H1 (cell line): Measurements from ENCODE around the gene ITPKB. TPM values are rescaled to one million over a fixed set of nuclear protein-coding genes. Genes with fewer than 3 reads are reported as not detected.

ENCODE experiments used
- ATF2 ChIP-seq: IDR thresholded peaks from 2 replicates; pipeline ENCODE4 v1.6.1; 2012; ENCODE audit warnings: low read length, inconsistent platforms
- GTF2F1 ChIP-seq: IDR thresholded peaks from 2 replicates; pipeline ENCODE4 v1.6.1; 2012; ENCODE audit warnings: low read depth, low read length, improper control_type of control experiment, borderline replicate concordance
- MAFK ChIP-seq: IDR thresholded peaks from 2 replicates; pipeline ENCODE4 v1.6.1; 2012; ENCODE audit warnings: low read depth, mild to moderate bottlenecking, improper control_type of control experiment, low read length
- NANOG ChIP-seq: IDR thresholded peaks from 2 replicates; pipeline ENCODE4 v1.6.1; 2011; ENCODE audit warnings: low read length, low read depth, mild to moderate bottlenecking, inconsistent platforms; ENCODE audit not compliant: insufficient read depth, poor library complexity, severe bottlenecking
- NRF1 ChIP-seq: IDR thresholded peaks from 2 replicates; pipeline ENCODE4 v1.6.1; 2011; ENCODE audit warnings: mild to moderate bottlenecking, low read depth, low read length, improper control_type of control experiment
- POLR2AphosphoS5 ChIP-seq: IDR thresholded peaks from 2 replicates; pipeline ENCODE4 v1.6.1; 2011; ENCODE audit warnings: low read depth, low read length
- SP1 ChIP-seq: IDR thresholded peaks from 2 replicates; pipeline ENCODE4 v1.6.1; 2011; ENCODE audit warnings: low read depth, low read length
- TEAD4 ChIP-seq: IDR thresholded peaks from 2 replicates; pipeline ENCODE4 v1.6.1; 2012; ENCODE audit warnings: low read depth, low read length, inconsistent platforms, mixed read lengths
- USF2 ChIP-seq: IDR thresholded peaks from 2 replicates; pipeline ENCODE4 v1.6.1; 2011; ENCODE audit warnings: low read length, improper control_type of control experiment
- polyA plus RNA-seq, 7 experiments: library from polyadenylated mRNA; depleted of rRNA in 3 of 7; stranded (reverse) in 5 of 7; unstranded in 2 of 7; fragments of >200 nt in 5 of 7; fragments of 200-250 nt in 2 of 7; gene quantifications; 1 replicate in 5 of 7; 2 replicates in 1 of 7; 4 replicates in 1 of 7; pipeline versions ENCODE4 v1.2.1 to v1.2.3, GENCODE V29; 2011 to 2013; ENCODE audit warnings: missing spikeins in 2 of 7, mixed read lengths in 2 of 7
- total RNA-seq: library from RNA; stranded (reverse); fragmentation: NEBNext Ultra II Directional; extraction: Animal tissue kit (Norgen Biotek cat#: 25700); gene quantifications from 2 replicates; pipeline ENCODE4 v1.2.1, GENCODE V29; 2021

ITPKB gene
- total and polyA plus RNA-seq, 2 of the 8 experiments (the other 6 are each of a cell fraction or from before 2014, with no cell fraction given), result 1.7 to 4.8 TPM

GRCh38 chr1:226730071-226730470, 9.0 kb downstream of the ITPKB start (continued):
- no peak for TF ChIP-seq ATF2
- TF ChIP-seq POLR2AphosphoS5, result no peak
- no peak for TF ChIP-seq NANOG
- TF ChIP-seq USF2, result no peak
- TF ChIP-seq NRF1, result no peak
- TF ChIP-seq SP1, result no peak
- TF ChIP-seq MAFK, result no peak
- TF ChIP-seq GTF2F1, result no peak
- no peak for TF ChIP-seq TEAD4
